ENCODE measurements around the gene CDYL.
"Not testable (repeated sequence)": the region's sequence is repeated elsewhere in the genome, so short reads cannot be mapped to it uniquely, and the experiment has no call there.

The CDYL gene

DNA sequence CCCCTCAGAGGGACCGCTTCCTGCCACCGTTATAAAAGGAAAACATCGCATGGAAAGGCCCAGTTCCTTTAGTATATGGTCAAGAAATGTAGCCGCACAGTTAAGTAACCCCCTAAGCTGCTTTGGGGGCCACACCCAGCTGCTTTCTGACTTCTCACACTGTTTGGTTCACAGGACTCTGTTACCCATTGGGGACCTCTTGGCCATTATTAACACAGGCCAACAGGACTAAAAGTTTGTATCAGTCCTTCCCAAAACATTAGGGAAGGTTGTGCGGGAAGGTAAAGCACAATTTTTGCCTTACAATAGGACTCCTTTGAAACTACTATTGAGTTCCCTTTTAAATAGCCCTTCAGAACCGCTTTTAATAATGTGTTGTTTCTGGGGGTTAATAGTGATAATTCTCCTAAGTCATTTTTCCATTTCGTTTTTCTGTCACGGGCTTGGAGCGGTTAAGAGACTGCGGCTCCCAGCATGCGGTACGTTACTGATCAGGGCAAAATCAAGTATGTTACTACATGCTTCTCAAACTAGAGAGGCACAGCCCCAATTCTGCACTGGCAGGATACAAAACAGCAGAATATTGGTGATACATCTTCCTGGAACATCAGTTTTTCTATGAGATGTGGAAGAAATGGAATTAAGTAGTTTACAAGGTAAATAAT is 228.3 kb downstream of the CDYL start:
- H3K4me3 ChIP-seq (ENCODE audit: low read length), result peak overlapping the region; percentile 79
- no peak for DNase-seq (ENCODE audit: low read depth)
- no peak for TF ChIP-seq CTCF (conservative IDR thresholded peaks at IDR 0.05; ENCODE audit: low read depth, low read length)

GRCh38 chr6:5005038-5005433 is 228.8 kb downstream of the CDYL start:
- not testable (repeated sequence) for H3K4me3 ChIP-seq (ENCODE audit: low read length); DNase-seq (ENCODE audit: low read depth)

All from retinal pigment epithelial cell (primary cell).